Trophoblast cell (in vitro differentiated cells and primary cell): ENCODE measurements around the gene C19orf44.
"Not testable (repeated sequence)": the region's sequence is repeated elsewhere in the genome, so short reads cannot be mapped to it uniquely, and the experiment has no call there.

Experiments used
- DNase-seq, 2 donors: peaks; one replicate each; pipeline ENCODE4 v3.0.0-alpha.2; 2016
- H2AFZ ChIP-seq: 2 replicates; pipeline ENCODE4 v1.6.1; 2013; ENCODE audit warnings: low read length, moderate library complexity, mild to moderate bottlenecking; ENCODE audit not compliant: insufficient read depth, poor library complexity
- H2AK5ac ChIP-seq: 2 replicates; pipeline ENCODE4 v1.6.1; 2013; ENCODE audit warnings: mild to moderate bottlenecking, low read length
- H2BK120ac ChIP-seq: 2 replicates; pipeline ENCODE4 v1.6.1; 2013; ENCODE audit warnings: low read length, mild to moderate bottlenecking, moderate library complexity; ENCODE audit not compliant: insufficient read depth, poor library complexity
- H2BK12ac ChIP-seq: 2 replicates; pipeline ENCODE4 v1.6.1; 2013; ENCODE audit warnings: mild to moderate bottlenecking, low read length, moderate library complexity
- H2BK5ac ChIP-seq: 2 replicates; pipeline ENCODE4 v1.6.1; 2013; ENCODE audit warnings: low read length, low read depth, moderate library complexity, mild to moderate bottlenecking; ENCODE audit not compliant: poor library complexity
- H3K14ac ChIP-seq: 2 replicates; pipeline ENCODE4 v1.6.1; 2013; ENCODE audit warnings: mild to moderate bottlenecking, low read length
- H3K18ac ChIP-seq: 2 replicates; pipeline ENCODE4 v1.6.1; 2013; ENCODE audit warnings: mild to moderate bottlenecking, low read length
- H3K23ac ChIP-seq: 2 replicates; pipeline ENCODE4 v1.6.1; 2013; ENCODE audit warnings: low read length
- H3K27ac ChIP-seq: 2 replicates; pipeline ENCODE4 v1.5.1; 2013; ENCODE audit warnings: low read depth, mild to moderate bottlenecking, inconsistent platforms, low read length, moderate library complexity
- H3K27me3 ChIP-seq: 2 replicates; pipeline ENCODE4 v1.6.1; 2013; ENCODE audit warnings: inconsistent platforms, mild to moderate bottlenecking, low read length, moderate library complexity; ENCODE audit not compliant: insufficient read depth
- H3K36me3 ChIP-seq, 2 experiments: 1 replicate in 1 of 2; 2 replicates in 1 of 2; pipeline ENCODE4 v1.6.1; 2013; ENCODE audit warnings: low read length in 2 of 2, mild to moderate bottlenecking in 2 of 2, moderate library complexity in 1 of 2; ENCODE audit not compliant: insufficient read depth in 2 of 2, control insufficient read depth in 1 of 2
- H3K4ac ChIP-seq: 2 replicates; pipeline ENCODE4 v1.6.1; 2013; ENCODE audit warnings: low read depth, mild to moderate bottlenecking, low read length, moderate library complexity
- H3K4me1 ChIP-seq, 2 experiments: 1 replicate in 1 of 2; 2 replicates in 1 of 2; pipeline ENCODE4 v1.6.1; 2013; ENCODE audit warnings: low read length in 2 of 2, mild to moderate bottlenecking in 2 of 2, moderate library complexity in 1 of 2; ENCODE audit not compliant: insufficient read depth in 2 of 2, control insufficient read depth in 1 of 2
- H3K4me2 ChIP-seq: 2 replicates; pipeline ENCODE4 v1.6.1; 2013; ENCODE audit warnings: inconsistent platforms, mild to moderate bottlenecking, low read length, moderate library complexity
- H3K4me3 ChIP-seq: 2 replicates; pipeline ENCODE4 v1.5.1; 2013; ENCODE audit warnings: mild to moderate bottlenecking, low read depth, low read length, inconsistent platforms
- H3K79me1 ChIP-seq: one replicate; pipeline ENCODE4 v1.6.1; 2013; ENCODE audit warnings: low read length
- H3K79me2 ChIP-seq: 2 replicates; pipeline ENCODE4 v1.6.1; 2013; ENCODE audit warnings: low read length, mild to moderate bottlenecking; ENCODE audit not compliant: control insufficient read depth, insufficient read depth, poor library complexity
- H3K9ac ChIP-seq: 2 replicates; pipeline ENCODE4 v1.6.1; 2013; ENCODE audit warnings: mild to moderate bottlenecking, low read length
- H3K9me3 ChIP-seq: 2 replicates; pipeline ENCODE4 v1.6.1; 2013; ENCODE audit warnings: low read depth, mild to moderate bottlenecking, control low read depth, inconsistent platforms, low read length; ENCODE audit not compliant: insufficient read depth
- H4K12ac ChIP-seq: 2 replicates; pipeline ENCODE4 v1.6.1; 2013; ENCODE audit warnings: low read depth, mild to moderate bottlenecking, low read length, moderate library complexity
- H4K8ac ChIP-seq: 2 replicates; pipeline ENCODE4 v1.6.1; 2013; ENCODE audit warnings: low read depth, mild to moderate bottlenecking, low read length, moderate library complexity
- H4K91ac ChIP-seq: one replicate; pipeline ENCODE4 v1.6.1; 2013; ENCODE audit warnings: low read depth, mild to moderate bottlenecking, low read length, moderate library complexity
- WGBS: extraction: QIAGEN DNeasy Blood & Tissue Kit; methylation state at CpG from one replicate; pipeline ENCODE4 v1.1.7; 2013; ENCODE audit warnings: missing lambda C conversion rate; ENCODE audit not compliant: insufficient read length, insufficient coverage; ENCODE audit errors: extremely low coverage; 5-methylcytosine and 5-hydroxymethylcytosine counted together

The C19orf44 gene

DNA sequence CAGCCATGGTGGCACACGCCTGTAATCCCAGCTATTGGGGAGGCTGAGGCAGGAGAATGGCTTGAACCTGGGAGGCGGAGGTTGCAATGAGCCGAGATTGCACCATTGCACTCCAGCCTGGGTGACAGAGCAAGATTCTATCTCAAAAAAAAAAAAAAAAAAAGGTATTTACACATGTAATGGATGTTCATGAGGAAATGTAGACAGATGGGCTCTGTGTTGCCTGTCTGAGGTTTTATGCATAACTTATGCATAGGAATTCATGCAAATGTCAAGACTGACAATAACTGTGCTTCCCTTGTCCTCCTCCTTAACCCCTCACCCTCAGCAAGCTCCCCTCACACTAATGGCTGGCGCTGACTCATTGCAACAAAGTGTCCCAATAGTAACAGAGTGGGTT, 9.7 kb upstream of the C19orf44 start:
- H3K4me2 ChIP-seq, H2AFZ ChIP-seq, H3K79me2 ChIP-seq, H4K12ac ChIP-seq, H2AK5ac ChIP-seq, H3K18ac ChIP-seq, H3K14ac ChIP-seq, H3K27me3 ChIP-seq, H2BK120ac ChIP-seq, H3K36me3 ChIP-seq, H3K4me1 ChIP-seq, H4K8ac ChIP-seq, H3K4me3 ChIP-seq, H3K27ac ChIP-seq, H3K79me1 ChIP-seq, H3K9me3 ChIP-seq, H4K91ac ChIP-seq, H2BK12ac ChIP-seq, H2BK5ac ChIP-seq, H3K23ac ChIP-seq, H3K9ac ChIP-seq, H3K4ac ChIP-seq: not testable (repeated sequence)
- no CpG with 5 or more reads among the region's 4 CpGs for WGBS
- DNase-seq = peak; percentile 48 to 83

- peaks cover 6% of the 10 kb centered on the region for H3K79me2 ChIP-seq
Observed at GRCh38 chr19:16496613-16496983, 404 bp downstream of the C19orf44 start.

GRCh38 chr19:16497042-16497441, 848 bp downstream of the C19orf44 start:
- H2BK5ac ChIP-seq = no peak overlapping the region
- no peak overlapping the region for H2AFZ ChIP-seq
- no peak overlapping the region for H4K12ac ChIP-seq
- no peak for DNase-seq
- peaks cover 6% of the 10 kb centered on the region for H3K79me1 ChIP-seq
- no peak overlapping the region for H4K8ac ChIP-seq
- H3K27ac ChIP-seq = no peak overlapping the region
- H3K4ac ChIP-seq = no peak overlapping the region
- no peak overlapping the region for H3K14ac ChIP-seq
- H3K9ac ChIP-seq = no peak overlapping the region
- no peak overlapping the region for H4K91ac ChIP-seq
- no peak overlapping the region for H3K23ac ChIP-seq
- H2BK120ac ChIP-seq = no peak overlapping the region
- H3K27me3 ChIP-seq = no peaks in the 10 kb centered on the region
- no peak overlapping the region for H2AK5ac ChIP-seq
- no peak overlapping the region for H3K18ac ChIP-seq
- H3K4me3 ChIP-seq = no peak overlapping the region
- no peak overlapping the region for H2BK12ac ChIP-seq
- WGBS = no CpG with 5 or more reads among the region's 12 CpGs
- H3K4me1 ChIP-seq = peaks cover 2 to 5% of the 10 kb centered on the region in 2 experiments
- H3K4me2 ChIP-seq = no peak overlapping the region
- peaks cover 2% of the 10 kb centered on the region for H3K9me3 ChIP-seq
- peaks cover 0 to 6% of the 10 kb centered on the region in 2 experiments for H3K36me3 ChIP-seq
- peaks cover 6% of the 10 kb centered on the region for H3K79me2 ChIP-seq

More at GRCh38 chr19:16496613-16496983, 404 bp downstream of the C19orf44 start:
- Histone ChIP-seq H3K4ac (peak overlapping the region; percentile 65), H3K9ac (peak overlapping the region; percentile 11), H2BK5ac (no peak overlapping the region), H3K79me1 (peaks cover 6% of the 10 kb centered on the region), H2BK12ac (no peak overlapping the region), H3K4me1 (peaks cover 2 to 5% of the 10 kb centered on the region in 2 experiments), H3K4me3 (peak overlapping the region; percentile 81), H4K91ac (peak overlapping the region; percentile 82), H2AK5ac (no peak overlapping the region), H3K9me3 (peaks cover 2% of the 10 kb centered on the region), H4K8ac (peak overlapping the region; percentile 97), H3K27ac (no peak overlapping the region), H4K12ac (peak overlapping the region; percentile 83), H2BK120ac (no peak overlapping the region), H2AFZ (peak overlapping the region; percentile 94), H3K4me2 (peak overlapping the region; percentile 74), H3K23ac (no peak overlapping the region), H3K27me3 (no peaks in the 10 kb centered on the region), H3K18ac (peak overlapping the region; percentile 57), H3K36me3 (peaks cover 0 to 4% of the 10 kb centered on the region in 2 experiments), H3K14ac (peak overlapping the region; percentile 59)
- WGBS = no CpG with 5 or more reads among the region's 16 CpGs
- DNase-seq = peak; percentile 77 to 86

DNA sequence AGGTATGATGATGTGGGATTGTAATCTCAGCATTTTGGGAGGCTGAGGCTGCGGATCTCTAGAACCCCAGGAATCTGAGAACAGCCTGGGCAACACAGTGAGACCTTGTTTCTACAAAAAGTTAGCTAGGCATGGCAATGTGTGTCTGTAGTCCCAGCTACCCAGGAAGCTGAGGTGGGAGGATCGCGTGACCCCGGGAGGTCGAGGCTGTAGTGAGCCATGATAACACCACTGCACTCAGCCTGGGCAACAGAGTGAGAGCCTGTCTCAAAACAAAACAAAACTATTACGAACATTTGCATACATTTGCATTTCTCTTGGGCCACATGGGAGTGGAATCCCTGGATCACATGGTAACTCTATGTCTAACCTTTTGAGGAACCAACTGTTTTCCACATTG, 1.6 kb downstream of the C19orf44 start:
- Histone ChIP-seq H4K12ac (no peak overlapping the region), H3K4me3 (no peak overlapping the region), H2BK5ac (no peak overlapping the region), H4K91ac (no peak overlapping the region), H3K18ac (no peak overlapping the region), H3K36me3 (peaks cover 0 to 8% of the 10 kb centered on the region in 2 experiments), H3K14ac (no peak overlapping the region), H2AFZ (no peak overlapping the region), H2AK5ac (no peak overlapping the region), H2BK12ac (no peak overlapping the region), H3K4me1 (peaks cover 2 to 5% of the 10 kb centered on the region in 2 experiments), H3K23ac (no peak overlapping the region), H3K27ac (no peak overlapping the region), H3K27me3 (no peaks in the 10 kb centered on the region), H3K79me1 (peaks cover 6% of the 10 kb centered on the region), H3K4ac (no peak overlapping the region), H4K8ac (no peak overlapping the region), H3K9me3 (peaks cover 2% of the 10 kb centered on the region), H3K9ac (no peak overlapping the region), H3K79me2 (peaks cover 6% of the 10 kb centered on the region), H2BK120ac (no peak overlapping the region), H3K4me2 (no peak overlapping the region)
- no CpG with 5 or more reads among the region's 6 CpGs for WGBS
- no peak for DNase-seq
